BLaER1 (cell line): Measurements from ENCODE around the gene P2RX1.

Experiments used
- H3K27ac ChIP-seq: shearing (Covaris generic); formaldehyde crosslinking; 2 replicates; pipeline ENCODE4 v1.8.1; 2022
- H3K27me3 ChIP-seq: shearing (Covaris generic); formaldehyde crosslinking; 2 replicates; pipeline ENCODE4 v1.8.1; 2022
- H3K36me3 ChIP-seq: shearing (Covaris generic); formaldehyde crosslinking; 2 replicates; pipeline ENCODE4 v1.8.1; 2022
- H3K4me1 ChIP-seq: shearing (Covaris generic); formaldehyde crosslinking; 2 replicates; pipeline ENCODE4 v1.8.1; 2022
- H3K4me2 ChIP-seq: shearing (Covaris generic); formaldehyde crosslinking; 2 replicates; pipeline ENCODE4 v1.8.1; 2022
- H3K4me3 ChIP-seq: shearing (Covaris generic); formaldehyde crosslinking; 2 replicates; pipeline ENCODE4 v1.8.1; 2022
- H3K9ac ChIP-seq: shearing (Covaris generic); formaldehyde crosslinking; 2 replicates; pipeline ENCODE4 v1.8.1; 2022
- H3K9me3 ChIP-seq: shearing (Covaris generic); formaldehyde crosslinking; 2 replicates; pipeline ENCODE4 v1.8.1; 2022
- H4K20me1 ChIP-seq: shearing (Covaris generic); formaldehyde crosslinking; 2 replicates; pipeline ENCODE4 v1.8.1; 2022
- Cebpa-rat ChIP-seq: shearing (Covaris generic); IDR thresholded peaks from 2 replicates; pipeline ENCODE4 v1.8.1; 2022

P2RX1 gene

DNA sequence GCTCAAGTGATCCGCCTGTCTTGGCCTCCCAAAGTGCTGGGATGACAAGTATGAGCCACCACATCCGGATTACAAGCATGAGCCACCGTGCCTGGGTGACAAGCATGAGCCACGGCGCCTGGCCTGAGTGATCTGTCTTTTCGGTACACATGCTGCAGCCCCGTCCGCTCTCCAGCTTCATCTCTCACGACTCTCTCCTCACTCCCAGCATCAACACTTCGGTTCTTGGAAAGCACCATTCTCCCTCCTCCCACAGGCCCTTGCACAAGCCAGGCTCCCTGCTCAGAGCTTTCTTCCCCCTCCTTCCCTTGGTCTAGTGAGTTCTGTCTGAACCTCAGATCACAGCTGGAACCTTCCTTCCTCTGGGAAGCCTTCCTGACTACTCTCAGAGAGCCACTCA lies 63.7 kb downstream of the P2RX1 start:
- Histone ChIP-seq H3K9me3 (no peaks in the 10 kb centered on the region), H3K4me2 (peak overlapping the region; percentile 31), H3K27ac (no peak overlapping the region), H4K20me1 (no peaks in the 10 kb centered on the region), H3K4me3 (no peak overlapping the region), H3K36me3 (no peaks in the 10 kb centered on the region), H3K27me3 (no peaks in the 10 kb centered on the region), H3K9ac (no peak overlapping the region), H3K4me1 (peaks cover 15% of the 10 kb centered on the region)
- TF ChIP-seq Cebpa-rat = no peak

DNA sequence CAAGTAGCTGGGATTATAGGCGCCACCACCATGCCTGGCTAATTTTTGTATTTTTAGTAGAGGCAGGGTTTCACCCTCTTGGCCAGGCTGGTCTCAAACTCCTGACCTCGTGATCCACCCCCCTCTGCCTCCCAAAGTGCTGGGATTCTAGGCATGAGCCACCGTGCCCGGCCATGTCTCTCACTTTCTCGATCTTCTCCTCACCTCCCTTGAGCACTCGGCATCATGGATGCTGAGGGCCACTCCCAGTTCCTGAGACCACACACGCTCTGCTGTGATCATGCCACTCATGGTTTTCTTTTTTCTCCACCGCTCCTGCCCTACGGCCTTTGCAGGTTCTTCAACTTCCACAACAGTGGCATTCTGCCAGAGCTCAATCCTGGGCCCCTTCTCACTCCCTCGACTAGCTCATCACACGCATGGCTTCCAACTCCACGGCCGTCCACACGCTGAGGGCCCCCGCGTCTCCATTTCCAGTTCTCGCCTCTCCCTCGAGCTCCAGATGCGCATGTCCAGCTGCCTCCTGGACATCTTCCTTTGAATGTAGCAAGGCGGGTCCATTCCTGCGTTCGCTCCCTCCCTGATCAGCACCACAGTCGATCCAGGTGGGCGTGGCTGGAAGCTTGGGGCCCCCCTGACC lies 64.7 kb downstream of the P2RX1 start:
- H3K4me2 ChIP-seq = no peak overlapping the region
- H3K9ac ChIP-seq = no peak overlapping the region
- no peak for TF ChIP-seq Cebpa-rat
- no peaks in the 10 kb centered on the region for H3K36me3 ChIP-seq
- H4K20me1 ChIP-seq = no peaks in the 10 kb centered on the region
- H3K9me3 ChIP-seq = no peaks in the 10 kb centered on the region
- H3K4me1 ChIP-seq = peaks cover 18% of the 10 kb centered on the region
- H3K27me3 ChIP-seq = no peaks in the 10 kb centered on the region
- H3K4me3 ChIP-seq = no peak overlapping the region
- H3K27ac ChIP-seq = no peak overlapping the region

DNA sequence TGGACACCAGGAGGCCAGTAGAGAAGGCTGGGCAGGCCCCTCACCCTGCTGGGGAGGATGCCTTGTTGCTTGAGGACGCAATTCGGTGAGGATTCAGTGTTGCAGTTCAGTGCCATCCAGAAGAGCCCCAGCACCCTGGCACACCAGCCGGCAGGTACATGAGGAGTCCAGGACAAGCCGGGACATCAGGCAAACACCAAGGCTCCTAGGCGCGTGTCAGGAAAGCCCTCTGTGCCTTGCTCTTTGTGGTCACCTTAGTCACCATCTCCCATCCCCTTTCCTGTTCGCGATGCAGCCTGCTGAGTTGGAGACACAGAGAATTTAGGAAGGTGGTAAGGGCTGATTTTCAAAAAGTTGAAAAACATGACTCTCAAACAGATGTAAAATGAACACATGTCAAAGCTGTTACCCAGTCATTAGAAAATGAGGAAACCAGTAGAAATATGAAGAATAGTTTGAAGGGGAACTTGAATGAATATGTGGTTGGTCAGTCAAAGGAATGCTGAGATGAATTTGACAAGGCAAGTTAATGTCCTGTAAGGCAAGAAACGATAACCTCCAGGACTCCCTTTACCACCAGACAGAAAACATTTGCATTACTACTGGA lies 67.9 kb downstream of the P2RX1 start:
- Histone ChIP-seq H3K27me3 (no peaks in the 10 kb centered on the region), H3K4me1 (peaks cover 41% of the 10 kb centered on the region), H3K9ac (no peak overlapping the region), H4K20me1 (peaks cover 24% of the 10 kb centered on the region), H3K4me3 (no peak overlapping the region), H3K36me3 (peaks cover 13% of the 10 kb centered on the region), H3K9me3 (no peaks in the 10 kb centered on the region), H3K27ac (no peak overlapping the region), H3K4me2 (no peak overlapping the region)
- TF ChIP-seq Cebpa-rat = no peak

DNA sequence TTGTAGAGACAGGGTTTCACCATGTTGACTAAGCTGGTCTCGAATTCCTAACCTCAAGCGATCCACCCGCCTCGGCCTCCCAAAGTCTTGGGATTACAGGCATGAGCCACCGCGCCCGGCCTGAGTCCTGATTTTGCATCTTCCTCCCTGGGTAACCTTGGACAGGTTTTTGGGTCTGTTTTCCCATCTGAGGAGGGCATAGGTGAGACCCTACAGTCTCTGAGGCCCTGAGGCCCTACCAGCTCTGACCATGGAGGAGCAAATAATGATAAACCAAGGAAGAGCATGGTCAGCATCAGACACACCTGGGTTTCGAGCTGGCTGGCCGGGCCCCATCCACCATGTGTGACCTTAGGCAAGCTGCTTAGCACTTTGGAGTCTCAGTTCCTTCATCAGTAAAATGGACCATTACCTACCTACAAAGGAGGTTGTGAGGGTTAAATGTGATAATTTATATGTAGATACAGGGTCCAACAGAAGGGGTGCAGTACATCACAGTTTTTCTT lies 69.0 kb downstream of the P2RX1 start:
- Histone ChIP-seq H3K27ac (no peak overlapping the region), H4K20me1 (peaks cover 36% of the 10 kb centered on the region), H3K4me3 (no peak overlapping the region), H3K36me3 (peaks cover 23% of the 10 kb centered on the region), H3K27me3 (no peaks in the 10 kb centered on the region), H3K9me3 (no peaks in the 10 kb centered on the region), H3K4me1 (peaks cover 42% of the 10 kb centered on the region), H3K4me2 (no peak overlapping the region), H3K9ac (no peak overlapping the region)
- TF ChIP-seq Cebpa-rat = no peak
